Medulla oblongata (tissue), 1 donor: Measurements from ENCODE around the gene TMEM183A.

Experiments
- DNase-seq: peaks from one replicate; pipeline ENCODE4 v3.0.0-alpha.2; 2015; ENCODE audit errors: extremely low spot score

The TMEM183A gene

DNA sequence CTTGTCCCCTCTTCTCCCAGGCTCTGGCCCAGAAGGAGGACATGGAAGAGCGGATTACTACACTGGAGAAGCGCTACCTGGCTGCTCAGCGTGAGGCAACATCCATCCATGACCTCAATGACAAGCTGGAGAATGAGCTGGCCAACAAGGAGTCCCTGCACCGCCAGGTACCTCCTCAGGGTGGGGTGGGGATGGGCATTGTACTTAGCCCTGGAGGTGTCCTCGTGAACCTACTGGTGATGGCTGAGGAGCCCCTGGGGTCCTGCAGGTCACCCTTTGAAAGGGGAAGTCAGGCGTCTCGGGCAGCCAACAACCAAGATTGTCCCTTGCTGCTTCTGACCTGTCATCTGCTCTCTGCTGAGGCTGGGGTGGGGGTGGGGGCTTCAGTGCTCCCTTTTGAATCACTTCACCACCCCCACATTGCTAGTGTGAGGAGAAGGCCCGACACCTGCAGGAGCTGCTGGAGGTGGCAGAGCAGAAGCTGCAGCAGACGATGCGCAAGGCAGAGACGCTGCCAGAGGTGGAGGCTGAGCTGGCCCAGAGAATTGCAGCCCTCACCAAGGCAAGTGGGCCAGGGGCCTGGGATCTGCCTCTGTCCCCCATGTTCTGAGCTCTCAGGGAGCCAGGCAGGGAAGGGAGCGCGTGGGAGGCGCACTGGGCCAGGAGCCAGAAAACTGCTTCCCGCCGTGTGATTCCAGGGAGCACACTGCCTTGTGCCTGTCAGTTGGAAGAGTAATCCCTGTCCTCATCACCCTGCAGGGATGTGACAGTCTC is 38.8 kb downstream of the TMEM183A start:
- DNase-seq = no peak

DNA sequence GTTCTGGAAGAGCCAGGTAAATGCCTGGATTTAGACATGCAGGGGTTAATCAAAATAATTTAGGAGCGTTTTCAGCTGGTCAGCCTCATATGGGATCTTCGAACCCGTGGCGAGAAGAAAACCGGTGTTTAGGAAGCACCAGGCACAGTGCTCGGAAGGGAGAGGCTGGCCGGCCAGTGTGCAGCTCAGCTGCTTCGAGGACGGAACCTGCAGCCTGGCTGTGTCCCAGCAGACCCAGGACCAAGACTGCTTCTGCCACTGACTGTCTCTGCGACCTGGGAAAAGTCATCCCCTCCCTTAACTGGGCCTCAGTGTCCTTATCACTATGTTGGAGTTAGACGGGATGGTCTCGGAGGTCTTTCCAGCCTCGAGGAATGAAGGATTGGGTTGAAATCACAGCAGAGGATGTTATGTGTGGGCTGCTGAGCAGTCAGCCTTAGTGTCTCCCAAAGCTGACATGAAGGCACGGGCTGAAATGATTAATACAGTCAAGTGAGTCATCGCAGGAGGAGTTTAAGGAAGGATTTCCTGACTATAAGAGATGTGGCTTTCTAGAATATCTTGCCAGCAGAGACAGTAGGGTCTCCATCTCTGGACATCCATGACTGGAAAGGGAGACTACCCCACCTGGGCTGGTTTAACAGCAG is 39.9 kb downstream of the TMEM183A start:
- no peak for DNase-seq

DNA sequence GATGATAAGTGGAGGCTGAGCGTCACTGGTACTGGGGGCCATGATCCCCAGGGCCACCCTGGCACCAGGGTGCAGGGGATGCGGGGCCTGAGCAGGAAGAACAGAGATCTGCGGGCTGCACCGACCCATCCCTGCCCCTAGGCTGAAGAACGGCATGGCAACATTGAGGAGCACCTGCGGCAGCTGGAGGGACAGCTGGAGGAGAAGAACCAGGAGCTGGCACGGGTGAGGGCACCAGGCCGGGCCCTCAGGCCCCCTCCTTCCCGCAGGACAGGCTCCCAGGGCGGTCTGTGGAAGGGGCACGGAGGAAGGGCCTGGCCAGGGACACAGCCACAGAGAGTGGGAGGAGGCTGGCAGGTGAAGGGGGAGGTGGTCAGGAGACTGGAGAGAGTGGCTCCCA is 40.9 kb downstream of the TMEM183A start:
- DNase-seq = no peak

DNA sequence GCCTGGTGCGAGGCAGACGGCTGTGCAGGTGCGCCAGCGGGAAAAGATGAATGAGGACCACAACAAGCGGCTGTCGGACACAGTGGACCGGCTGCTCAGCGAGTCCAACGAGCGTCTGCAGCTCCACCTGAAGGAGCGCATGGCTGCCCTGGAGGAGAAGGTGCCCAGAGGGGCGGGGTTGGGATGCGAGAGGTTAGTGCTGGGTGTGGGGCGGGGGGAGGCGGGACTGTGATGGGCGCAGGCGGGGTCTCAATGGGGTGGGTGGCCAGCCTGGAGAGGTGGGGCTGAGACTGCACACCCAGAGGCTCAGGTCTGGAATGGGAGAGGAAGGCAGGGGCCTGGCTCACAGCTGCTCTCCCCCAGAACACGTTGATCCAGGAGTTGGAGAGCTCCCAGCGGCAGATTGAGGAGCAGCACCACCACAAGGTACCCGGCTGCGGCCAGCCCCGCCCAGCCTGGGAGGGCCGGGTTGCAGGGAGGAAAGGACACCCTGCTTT is 41.4 kb downstream of the TMEM183A start:
- DNase-seq = no peak

DNA sequence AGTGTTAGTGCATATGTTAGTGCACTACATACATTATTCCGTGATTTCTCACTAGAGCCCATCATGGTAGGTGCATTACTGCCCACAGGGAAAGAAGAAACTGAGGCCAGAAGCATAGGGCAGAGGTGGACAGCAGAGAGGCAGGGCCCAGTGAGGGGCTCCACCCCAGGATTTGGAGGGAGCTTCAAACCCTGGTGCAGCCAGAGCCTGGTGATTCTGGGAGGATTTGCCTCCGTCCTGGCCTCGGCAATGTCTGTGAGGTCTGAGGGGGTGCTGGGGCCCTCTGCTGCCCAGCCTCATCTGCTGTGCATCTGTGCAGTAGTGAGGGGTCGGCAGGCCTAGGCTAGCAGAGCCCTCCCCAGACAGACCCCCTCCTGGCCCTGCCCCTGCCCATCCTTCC is 41.9 kb downstream of the TMEM183A start:
- no peak for DNase-seq

DNA sequence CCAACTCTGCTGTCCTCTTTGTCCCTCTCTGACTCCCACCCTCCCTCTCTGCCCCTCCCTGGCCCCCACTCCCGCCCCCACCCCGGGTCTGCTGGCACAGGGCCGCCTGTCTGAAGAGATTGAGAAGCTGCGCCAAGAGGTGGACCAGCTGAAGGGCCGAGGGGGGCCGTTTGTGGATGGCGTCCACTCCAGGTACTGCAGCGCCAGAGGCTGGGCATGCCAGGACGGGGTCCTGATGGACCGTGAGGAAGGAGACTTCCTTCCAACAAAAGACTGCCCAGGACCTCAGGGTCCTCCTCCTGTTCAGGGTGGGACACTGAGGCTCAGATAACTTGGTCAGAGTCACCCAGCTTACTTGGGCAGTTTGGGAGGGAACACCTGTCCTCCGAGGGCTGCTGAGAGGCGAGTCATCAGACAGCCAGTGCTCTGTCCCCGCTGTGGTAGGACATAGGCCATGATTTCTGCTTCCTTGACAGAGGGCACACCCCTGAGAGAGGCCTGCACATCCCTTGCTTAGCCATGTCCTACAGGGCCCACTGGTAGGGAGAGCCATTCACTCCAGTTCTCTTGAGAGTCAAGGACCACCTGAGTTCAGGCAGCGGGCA is 42.5 kb downstream of the TMEM183A start:
- DNase-seq = no peak

DNA sequence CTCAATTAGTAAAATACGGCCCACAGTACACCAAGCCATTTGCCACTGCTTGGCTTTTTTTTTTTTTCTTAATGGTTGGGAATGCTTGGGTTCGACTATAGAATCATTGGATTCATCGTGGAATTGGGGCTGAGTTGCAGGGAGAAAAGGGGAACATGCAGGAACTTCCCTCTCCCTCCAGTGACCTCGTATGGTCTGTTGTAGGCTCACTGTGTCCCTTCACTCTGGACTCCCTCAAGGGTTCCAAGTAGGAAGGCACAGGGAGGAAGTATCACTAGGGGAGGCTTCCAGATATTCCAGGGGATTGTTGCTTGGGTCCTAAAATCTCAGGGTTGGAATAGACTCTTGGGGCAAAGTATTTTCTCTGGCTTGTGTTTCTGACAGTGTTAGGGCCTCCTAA is 43.7 kb downstream of the TMEM183A start:
- DNase-seq = no peak

DNA sequence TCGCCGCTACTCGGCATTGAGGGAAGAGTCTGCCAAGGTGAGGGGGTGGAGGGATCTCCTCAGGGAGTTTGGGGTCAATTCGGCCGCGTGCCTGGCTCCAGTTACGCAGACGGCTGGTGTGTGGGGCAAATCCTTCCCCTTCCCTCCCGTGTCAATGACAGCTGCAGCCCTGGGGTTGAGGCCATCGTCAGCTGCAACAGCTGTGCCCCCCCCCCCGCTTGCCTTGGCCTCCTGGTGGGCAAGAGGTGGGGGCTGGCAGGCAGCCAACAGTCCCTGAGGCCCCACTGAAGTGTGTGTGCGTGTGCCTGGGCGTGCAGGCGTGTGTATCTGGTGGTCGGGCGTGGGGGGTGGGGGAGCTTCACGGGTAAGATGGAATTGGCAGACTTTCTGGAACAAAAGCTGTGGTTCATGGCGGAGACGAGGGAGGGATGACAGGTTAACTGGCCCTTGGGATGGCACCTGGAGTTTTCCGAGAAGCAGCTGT is 44.7 kb downstream of the TMEM183A start:
- DNase-seq = no peak

DNA sequence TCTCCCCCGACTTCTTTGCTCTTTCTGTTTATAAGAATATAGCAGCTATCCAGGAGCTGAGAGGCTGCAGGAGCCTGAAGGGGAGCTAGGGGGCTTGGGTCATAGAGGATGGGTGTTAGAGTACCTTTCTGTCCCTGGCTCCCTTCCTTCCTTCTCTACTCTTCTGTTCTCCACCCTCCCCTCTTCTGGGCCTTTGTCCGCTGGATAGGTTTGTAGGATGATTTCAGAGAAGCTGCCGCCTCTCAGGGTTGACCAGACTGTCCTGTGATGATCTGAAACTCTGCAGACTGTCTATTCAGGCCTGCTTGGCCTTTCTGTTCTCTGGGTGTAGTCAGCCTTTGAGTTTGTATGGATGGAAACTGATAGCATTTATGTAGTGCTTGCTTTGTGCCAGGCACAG is 45.4 kb downstream of the TMEM183A start:
- no peak for DNase-seq

DNA sequence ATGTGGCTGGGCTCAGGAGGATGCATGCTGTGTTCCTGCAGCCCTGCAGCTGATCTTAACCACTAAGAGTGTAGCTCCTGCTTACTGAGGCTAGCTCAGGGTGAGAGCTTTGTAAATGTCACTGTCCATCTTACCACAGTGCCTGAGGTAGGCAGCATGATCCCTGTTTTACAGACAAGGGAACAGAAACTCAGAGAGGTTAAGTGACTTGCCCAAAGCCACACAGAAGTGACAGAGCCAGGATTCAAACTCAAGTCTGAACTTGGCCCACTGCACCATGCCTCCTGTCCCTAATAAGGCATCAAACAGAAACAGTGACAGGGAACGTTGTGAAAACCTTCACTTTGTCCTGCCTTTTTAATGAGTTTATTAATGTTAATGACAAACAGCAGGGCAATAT is 47.0 kb downstream of the TMEM183A start:
- no peak for DNase-seq

DNA sequence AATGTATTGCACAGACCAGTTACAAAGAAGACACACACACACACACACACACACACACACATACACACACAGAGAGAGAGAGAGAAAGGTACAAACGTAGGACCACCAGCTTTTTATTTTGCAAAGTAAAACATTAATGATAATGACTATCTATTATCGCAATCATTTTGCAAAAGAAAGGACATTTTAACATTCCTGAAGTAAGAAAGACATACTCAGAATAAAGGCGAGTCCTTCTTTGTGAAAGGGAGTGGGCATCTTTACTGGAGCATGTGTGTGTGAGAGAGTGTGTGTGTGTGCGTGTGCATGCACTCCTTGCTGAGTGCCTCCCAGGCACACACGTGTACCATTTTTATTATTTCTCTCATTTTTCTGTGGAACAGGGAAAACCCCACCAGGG is 47.5 kb downstream of the TMEM183A start:
- DNase-seq = no peak

DNA sequence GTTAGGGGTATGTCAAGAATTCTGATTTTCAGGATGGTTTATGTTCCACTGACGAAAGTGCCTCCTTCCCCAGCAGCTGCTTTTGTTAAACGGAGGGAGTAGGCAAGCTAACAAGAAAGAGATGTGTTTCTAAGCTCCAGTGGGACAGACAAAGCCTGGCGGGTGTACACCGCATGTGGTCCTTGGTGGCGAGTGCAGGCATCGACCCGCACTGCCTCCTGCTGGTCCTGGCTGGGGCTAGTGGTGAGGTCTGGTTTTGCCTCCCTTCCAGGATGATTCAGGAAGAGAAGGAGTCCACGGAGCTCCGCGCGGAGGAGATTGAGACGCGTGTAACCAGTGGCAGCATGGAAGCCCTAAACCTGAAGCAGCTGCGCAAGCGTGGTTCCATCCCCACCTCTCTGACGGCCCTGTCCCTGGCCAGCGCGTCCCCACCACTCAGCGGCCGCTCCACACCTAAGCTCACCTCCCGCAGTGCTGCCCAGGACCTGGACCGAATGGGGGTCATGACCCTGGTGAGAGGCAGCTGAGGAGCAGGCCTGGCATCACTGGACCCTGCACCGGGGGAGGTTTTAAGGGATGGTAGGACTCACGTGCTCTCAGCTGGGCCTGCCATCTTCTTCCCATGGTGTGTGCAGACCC is 48.1 kb downstream of the TMEM183A start:
- DNase-seq = no peak

DNA sequence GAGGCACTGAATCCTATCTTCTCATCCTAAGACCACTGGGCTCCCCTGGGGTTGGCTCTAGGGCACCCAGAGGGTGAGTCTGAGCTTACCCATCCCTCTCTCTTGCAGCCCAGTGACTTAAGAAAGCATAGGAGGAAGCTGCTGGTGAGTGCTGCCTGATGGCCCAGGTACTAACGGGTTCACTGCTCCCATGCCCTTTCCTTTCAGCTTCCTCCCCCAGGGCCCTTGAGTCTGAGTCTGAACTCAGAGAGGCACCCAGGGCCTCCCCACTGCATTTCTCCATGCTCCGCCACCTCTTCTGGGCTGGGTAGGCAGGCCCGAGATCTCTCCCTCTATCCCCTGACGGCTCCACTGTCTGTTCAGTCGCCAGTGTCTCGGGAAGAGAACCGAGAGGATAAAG is 48.8 kb downstream of the TMEM183A start:
- DNase-seq = no peak

DNA sequence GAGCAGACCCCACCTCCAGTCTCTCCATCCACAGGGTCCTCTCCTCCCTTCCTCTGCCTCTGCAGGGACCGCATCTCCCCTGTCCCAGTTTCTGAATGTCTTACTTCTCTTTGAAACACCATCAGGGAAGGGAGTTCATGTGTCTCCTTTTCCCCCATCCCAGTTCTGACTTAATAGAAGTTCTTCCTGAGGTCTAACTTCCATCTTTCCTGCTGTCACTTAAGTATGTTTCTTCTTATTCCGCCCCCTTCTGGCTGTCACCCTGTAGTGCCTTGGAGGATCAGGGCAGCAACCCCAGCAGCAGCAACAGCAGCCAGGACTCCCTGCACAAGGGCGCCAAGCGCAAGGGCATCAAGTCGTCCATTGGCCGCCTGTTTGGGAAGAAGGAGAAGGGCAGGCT is 49.3 kb downstream of the TMEM183A start:
- no peak for DNase-seq

DNA sequence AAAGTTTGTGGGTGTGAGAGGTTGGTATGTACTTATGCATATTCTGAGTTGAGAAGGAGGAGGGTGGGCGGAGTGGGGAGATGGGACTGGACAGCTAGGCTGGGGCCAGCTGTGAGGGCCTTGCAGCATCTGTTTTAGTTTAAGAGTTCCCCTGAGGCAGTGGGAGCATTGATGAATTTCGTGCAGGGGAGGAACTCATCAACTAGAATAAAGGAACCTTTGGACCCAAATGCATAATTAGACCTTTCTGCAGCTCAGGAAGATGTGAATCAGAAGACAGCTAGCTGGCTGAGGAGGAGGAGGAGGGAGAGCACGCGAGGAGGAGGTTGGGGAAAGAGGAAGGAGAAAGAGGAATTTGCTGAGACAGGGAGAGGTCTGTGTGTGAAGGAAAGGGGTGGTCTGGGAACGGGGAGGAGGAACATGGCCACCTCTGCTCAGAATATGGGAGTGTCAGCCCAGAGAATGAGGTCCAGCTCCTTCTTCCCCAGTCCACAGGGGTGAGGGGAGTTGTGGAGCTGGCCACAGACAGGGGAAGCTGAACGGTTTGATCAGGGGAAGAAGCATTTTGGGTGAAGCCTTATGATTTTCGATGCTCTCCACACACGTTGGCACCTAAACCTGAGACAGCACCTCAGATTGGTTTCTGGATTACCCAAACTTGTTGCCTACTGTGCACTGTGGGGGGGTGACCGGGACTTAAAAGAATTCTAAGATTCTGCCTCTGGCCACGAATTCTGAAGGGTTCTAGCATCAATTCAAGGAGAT is 50.9 kb downstream of the TMEM183A start:
- DNase-seq = peak; percentile 54

DNA sequence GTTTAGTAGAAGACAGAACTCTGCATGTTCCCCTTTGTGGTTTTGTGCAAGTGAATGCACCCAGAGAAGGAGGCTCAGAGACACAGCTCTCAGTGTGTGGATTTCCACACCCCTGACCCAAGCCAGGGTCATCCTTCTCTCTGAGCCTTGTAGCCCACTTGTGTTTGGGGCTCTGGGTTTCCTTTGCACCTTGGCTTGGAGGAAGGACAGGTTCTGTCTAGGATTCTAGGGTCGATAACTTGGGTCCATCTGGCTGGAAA is 51.4 kb downstream of the TMEM183A start:
- DNase-seq = peak; percentile 44

DNA sequence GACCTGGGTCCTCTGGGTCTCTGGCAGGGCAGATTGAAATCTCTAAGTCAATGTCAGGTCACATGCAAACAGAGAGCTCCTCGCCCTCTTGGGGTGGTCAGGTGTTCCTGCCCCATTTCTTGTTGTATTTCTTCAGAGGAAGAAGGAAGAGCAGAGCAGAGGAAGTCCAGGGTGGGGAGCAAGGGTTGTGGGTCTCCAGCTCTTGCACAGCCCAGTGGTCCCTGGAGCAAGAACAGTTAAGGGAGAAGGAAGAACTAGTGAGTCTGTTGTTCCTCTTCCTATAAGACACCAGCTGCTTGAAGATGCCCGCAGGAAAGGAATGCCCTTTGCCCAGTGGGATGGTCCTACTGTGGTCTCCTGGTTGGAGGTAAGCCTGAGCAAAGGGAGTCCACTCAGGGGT is 52.3 kb downstream of the TMEM183A start:
- peak; percentile 12 for DNase-seq

DNA sequence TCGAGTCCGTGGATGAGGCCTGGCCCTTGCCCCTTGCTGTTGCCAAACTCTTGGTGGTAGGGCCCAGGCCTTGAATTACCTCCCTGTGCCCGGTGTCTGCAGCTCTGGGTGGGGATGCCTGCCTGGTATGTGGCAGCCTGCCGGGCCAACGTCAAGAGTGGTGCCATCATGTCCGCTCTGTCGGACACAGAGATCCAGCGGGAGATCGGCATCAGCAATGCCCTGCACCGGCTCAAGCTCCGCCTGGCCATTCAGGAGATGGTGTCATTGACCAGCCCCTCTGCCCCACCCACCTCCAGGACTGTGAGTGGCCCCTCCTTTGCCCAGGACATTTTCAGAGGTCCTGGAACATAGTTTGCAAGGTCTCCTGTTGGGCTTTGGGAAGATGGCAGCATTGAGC is 52.9 kb downstream of the TMEM183A start:
- no peak for DNase-seq

DNA sequence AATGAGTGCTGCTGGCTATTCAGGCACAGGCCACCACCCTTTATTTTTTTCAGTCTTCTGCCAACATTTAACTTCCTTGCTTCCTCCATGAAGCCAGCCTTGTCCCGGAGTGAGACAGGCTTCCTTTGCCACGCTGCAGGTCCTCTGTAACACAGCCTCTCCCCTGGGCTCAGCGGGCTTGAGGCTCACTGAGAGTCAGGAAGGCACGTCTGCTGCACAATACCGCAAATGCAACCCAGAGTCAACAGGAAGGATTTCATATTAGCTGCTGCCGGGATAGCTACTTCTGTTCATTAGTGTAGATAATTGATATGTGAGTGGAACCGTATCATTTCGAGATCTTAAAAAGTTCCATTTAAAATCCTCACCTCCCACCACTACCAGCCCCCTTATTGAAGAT is 56.1 kb downstream of the TMEM183A start:
- no peak for DNase-seq

DNA sequence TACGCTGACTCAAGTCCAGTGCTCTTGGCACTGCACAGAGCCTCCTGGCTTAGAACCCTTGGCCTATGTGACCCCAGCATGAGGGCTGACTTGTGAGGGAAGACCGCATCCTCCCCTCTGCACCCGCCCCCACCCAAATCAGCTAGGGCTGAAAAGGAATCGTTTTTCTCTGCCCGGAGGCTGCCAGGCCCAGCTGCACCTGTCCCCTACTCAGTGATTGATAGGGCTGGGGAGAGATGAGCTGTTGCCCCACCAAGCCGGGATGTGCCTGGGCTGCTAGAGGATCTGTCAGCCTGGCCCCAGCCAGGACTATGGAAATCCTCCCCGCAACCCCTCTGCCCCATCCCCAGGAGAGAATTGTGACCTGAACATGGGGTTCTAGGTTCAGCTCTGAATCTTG is 58.0 kb downstream of the TMEM183A start:
- no peak for DNase-seq

DNA sequence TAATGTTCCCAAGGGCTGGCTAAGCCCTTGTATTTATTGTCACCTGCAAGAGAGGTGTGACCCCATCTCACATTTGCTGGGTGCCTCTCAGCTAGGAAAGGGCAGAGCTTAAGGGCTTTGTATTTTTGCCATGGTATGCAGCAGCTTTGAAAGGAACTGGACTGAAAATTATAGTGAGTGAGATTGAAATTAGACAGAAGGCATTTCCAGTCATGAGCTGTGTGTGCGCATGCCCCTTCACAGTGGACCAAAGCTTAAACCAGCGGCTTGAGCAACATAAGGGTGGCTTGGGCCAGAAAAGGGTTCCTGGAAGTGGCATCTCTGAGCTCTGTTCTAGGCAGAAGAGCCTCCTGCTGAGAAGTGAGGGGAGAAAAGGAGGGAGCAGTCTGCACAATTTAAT is 58.8 kb downstream of the TMEM183A start:
- no peak for DNase-seq

DNA sequence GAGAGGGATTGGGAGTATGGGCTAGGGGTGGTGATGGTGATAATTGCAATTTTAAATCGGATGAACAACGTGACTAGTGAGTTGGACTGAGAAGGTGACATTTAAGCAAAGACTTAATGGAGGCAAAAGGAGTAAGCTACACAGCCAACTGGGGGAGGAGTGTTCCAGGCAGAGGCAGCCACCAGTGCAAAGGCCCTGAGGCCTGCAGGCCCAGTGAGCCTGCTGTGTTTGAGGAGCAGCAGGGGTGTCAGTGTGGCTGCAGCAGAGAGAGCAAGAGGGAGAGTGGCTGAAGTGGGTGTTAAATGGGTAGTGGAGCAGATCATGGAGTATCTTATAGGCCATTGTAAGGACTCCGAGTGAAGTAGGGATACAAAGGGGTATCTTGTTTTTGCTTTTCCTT is 59.8 kb downstream of the TMEM183A start:
- no peak for DNase-seq
